Stimulated activated CD8-positive, alpha-beta memory T cell treated with anti-CD3 and anti-CD28 coated beads, Interleukin-15, amount 100 ng/mL, for 4 hours (primary cell): Measurements from ENCODE around the gene RAB38.

Source experiments
- DNase-seq, 2 donors: peaks; one replicate each; pipeline ENCODE4 v3.0.0-alpha.2; 2020; ENCODE audit warnings: low read depth in 2 of 2

Gene RAB38

DNA sequence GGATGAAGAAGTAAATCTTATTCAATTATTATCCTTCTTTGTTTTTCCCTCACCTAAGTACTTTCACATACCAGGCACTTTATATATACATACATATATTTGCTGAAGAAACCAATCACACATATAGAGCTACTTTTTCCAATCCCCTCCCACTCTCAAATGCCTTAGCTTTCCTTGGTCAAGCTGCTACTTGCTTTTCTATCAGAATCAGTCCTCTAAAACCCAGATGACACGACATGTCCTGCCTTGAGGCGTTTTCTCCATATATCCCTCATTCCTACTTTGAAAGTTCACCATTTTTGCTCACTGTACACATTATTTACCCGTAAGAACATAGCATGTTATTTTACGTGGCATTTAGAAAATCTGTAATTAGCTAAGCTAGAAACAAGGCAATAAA lies 5.4 kb downstream of the RAB38 start:
- DNase-seq = no peak

DNA sequence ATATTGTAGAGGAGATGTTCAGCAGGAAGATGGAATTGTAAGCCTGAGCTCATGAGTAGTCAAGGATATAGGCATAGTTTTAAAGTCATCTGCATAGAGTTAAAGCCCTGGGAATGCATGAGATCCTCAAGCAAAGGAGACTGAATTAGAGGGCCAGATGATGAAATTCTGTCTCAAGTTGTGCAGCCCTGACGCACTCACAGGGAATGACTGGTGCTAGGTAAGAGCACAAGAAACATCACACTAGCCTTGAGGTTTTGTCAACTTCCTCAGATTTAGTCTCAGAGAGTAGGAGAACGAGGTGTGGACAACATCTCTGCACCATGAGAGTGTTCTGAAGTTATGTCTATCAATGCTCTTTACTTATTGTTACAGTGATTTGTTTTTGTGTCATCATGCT lies 5.8 kb downstream of the RAB38 start:
- DNase-seq = no peak

DNA sequence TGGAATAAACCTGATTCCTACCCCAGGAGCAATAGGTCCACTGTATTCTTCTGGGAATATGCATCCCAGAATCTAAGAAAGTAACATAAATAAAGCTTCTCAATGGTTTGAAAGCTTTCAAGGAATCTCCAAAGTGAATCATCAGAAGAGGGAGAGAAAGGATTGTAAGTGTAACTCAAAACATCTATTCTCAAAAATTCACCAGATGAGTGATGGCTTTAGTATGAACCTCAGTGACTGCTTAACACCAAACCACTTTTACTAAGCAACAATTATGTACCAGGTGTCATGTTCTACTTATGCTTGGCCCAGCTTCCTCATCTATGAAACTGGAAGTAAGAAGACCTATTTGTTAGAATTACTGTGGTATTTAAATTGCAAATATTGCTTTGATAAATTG lies 7.4 kb downstream of the RAB38 start:
- DNase-seq = no peak

DNA sequence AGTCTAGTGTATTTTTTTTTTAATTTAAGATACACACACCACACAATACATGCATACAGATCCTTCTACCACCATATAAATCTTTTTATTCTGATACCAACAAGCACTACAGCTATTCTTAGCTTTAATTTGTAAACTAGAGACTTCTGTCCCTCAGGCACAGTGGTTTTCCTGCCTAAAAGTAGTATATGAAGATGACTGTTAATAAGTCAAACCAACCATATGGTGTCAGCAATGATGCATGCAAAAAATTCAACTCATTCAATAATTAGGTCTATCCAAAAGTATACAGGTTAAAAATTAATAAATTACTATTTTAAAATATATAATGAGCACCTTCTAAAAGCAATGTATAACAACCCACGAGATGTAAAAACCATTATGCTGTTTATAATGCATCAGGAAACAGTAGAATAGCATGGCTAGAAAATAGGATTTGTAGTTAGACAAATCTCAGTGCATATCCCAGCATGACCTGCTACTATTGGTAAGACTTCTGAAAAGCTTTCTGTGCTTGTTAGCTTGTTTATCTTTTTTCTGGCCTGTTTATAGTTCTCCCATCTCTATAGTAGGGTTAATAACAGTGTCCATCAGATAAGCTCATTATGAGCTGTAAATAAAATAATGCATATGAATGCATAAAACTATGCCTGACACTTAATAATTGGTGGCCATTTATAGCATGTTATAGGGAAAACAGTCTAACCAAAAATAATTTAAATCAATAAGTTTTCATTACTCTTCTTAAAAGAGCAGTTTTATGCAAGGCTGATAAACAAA lies 10.2 kb downstream of the RAB38 start:
- DNase-seq = no peak

DNA sequence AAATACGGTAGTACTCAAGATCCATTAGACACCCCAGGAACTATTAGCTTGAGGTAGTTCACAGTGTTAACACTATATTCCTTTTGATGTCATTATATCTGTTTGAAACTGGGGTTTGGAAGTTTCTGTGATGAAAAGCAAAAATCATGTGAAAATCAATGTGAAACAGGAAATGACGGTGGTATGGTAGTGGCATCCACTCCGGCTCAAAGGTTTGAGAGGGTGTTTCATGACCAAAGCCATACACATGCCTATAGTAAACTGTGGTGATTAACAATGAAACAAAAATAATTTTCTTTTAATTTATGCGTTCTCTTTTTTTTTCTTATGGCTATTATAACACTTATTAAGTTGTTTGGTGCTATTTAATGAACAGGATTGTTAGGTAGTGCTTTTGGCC lies 10.9 kb downstream of the RAB38 start:
- DNase-seq = no peak

DNA sequence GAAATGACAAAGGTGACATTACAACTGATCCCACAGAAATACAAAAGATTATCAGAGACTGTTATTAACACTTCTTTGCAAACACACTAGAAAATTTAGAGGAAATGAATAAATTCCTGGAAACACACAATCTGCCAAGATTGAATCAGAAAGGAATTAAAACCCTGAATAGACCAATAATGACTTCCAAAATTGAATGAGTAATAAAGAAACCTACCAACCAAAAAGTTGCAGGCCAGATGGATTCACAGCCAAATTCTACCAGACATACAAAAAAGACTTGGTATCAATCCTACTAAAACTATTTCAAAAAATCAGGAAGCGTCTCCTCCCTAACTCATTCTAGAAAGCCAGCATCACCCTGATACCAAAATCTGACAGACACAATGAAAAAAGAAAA lies 17.2 kb downstream of the RAB38 start:
- no peak for DNase-seq

DNA sequence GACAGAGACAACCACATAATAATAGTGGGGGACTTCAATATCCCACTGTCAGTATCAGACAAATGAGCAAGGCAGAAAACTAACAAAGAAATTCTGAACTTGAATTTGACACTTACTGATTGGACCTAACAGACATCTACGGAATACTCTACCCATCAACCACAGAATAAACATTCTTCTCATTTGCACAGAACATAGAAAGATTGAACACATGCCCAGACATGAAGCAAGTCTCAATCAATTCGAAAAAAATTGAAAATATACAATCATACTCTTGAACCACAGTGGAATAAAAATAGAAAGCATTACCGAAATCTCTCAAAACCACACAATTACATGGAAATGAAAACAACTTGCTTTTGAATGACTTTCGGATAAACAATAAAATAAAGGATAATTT lies 17.9 kb downstream of the RAB38 start:
- no peak for DNase-seq

DNA sequence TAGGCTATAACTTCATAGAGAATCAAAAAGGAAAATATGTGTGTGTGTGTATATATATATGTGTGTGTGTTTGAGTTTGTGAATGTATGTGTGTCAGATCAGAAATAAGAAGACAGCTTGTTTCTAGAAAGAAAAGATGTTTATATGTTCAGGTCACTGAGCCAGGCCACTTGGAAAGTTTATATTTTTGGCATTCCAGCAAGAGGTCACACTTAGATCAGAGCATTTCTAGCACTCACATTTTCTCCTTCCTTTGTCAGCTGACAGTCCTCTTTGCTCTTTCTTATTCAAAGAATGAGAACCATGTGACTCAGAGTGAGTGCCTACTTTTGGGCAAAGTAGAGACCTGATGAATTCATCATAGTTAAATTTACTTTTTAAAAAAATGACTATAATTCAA lies 22.9 kb downstream of the RAB38 start:
- no peak for DNase-seq

DNA sequence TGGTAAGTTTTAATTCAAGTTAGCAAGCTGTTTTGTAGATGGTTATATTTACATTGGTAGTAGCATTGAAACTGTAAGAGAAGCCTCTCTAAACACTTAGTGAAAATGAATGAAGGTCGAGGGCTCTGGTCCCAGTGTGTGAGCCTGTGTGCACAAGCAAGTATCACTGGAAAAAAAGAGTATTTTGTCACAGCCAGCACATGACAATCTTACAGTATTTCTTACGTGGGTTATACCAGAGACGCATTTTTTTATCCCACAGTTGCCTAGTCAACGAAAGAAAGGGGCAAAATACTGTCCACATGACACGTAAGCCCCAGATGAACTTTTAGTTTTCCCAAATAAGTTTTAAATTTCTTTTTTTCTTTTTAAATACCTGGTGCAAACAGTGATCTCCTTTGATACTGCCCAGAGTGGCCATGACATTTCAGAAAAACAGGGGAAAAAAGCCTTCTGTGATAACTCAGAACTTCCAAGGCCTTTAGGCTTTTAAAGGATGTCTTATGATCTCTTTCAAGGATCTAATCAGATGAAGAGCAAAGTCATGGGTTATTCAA lies 23.5 kb downstream of the RAB38 start:
- DNase-seq = no peak

DNA sequence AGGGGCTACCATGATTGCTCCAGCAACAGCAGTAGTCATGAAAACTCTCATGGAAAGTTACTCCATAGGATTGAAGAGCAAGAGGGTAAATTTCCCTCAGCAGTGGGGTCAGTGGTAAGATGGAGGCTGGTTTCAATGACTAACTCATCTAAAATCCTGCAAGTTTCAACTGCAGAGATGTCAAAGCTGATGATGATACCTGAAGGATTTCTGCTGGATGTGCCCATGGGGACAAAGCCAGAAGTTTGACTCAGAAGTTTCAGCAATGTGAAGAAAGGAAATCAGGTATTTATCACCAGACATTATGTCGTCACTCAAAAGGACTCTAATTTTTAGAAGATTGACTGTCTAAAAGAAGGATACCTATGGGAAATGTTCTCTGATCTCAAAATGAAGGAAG lies 29.1 kb downstream of the RAB38 start:
- no peak for DNase-seq

DNA sequence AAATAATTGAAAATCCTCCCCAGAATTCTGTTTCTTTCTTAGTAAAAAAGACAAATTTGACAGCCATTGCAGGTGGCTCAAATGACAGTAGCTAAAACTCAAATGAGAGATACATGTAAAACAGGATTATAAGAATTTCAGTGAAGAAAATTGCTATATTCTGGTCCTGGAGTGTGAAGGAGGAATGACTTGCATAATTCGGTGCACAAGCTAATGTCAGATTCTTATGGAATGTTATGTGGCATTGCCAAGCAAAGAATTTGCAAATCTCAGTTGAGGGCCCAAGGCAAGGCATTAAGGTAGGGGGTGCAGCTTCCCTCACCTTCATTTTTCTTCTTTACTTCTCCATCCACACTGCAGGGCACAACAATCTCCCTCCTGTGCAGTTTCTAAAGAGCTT lies 35.4 kb downstream of the RAB38 start:
- DNase-seq = no peak

DNA sequence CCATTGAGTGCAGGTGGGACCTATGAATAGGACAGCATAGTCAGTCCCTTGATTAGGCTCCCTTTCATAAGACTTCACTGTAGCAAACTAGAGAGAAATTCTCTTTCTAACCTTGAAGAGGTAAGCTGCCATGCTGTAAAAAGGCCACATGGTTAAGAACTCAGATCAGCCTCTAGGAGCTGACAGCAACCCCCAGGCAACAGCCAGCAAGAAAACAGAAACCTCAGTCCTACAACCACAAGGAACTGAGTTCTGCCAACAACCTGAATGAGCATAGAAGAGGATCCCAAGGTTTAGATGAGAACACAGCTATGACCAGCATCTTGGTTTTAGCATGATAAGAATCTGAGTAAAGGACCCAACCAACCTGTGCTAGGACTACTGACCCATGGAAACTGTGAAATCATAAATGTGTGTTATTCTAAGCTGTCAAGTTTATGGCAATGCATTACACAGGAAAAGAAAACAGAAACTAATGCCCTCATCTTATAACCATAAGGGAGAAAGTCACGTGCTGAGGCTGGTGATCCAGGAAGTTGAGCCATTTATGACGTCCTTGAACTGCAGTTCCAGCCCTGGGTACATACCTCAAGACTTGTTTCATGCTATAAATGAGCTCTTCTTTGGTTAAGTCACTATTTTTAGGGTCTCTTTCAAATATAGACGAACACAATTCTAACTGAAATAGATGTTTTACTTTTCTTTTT lies 43.3 kb downstream of the RAB38 start:
- DNase-seq = no peak

DNA sequence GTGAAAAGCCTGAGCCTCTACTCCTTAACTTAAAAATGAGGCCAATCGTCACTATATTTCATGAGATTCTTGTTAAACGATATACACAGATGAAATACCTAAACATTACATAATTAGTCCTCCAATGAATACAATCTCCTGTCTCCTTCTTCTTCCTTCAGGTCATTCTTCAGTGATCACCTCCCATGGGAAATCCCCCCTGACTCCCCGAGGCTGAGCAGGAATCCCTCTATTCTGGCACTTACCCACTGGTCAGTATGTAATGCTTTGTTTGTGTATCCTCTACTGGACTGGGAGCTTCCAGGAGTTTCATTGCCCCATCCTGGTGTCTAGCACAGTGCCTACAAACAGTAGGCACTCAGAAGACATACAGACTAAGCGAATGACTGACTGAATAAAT lies 52.3 kb downstream of the RAB38 start:
- DNase-seq = no peak

DNA sequence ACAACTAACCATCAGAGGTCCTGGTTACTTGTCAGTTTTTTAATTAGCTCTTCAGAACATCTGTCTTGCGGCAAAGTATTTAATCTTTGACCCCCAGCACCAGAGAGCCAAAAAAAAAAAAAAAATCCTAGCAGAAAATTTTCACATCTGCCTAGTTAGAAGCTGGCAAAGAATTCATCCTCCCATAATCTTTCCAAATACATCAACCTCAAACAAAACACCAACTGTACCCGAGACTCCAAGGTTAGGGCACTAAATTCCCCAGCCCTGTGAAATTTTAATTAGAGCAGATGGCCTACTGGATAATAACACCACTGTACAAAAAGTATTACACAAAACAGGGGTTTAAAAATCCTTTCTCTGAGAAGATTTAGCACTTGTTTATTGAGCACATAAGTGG lies 55.7 kb downstream of the RAB38 start:
- no peak for DNase-seq

DNA sequence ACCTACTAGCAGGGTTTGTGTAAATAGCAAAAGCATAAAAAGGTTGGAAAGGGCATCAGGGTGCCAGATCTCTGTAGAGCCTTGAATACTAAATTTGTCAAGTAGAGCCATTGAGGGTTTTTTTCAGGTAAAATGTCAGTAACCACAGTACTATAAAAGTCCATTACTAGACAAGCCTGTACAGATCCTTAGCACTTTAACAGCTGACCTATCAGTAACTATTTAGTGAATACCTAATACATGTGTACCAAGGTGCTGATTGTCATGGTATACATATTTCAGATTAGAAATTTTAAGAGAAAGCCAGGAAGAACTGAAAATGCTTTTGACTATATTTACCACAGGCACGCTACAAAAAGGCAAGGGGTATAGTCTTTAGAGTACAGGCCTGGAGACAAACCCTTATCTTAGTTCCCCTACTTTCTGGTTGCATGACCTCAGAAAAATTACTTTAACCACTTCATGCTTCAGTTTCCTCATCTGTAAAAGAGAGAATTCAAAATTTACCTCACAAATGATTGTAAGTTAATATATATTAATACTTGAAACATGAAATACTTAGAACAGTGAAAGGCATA lies 57.9 kb downstream of the RAB38 start:
- DNase-seq = no peak

DNA sequence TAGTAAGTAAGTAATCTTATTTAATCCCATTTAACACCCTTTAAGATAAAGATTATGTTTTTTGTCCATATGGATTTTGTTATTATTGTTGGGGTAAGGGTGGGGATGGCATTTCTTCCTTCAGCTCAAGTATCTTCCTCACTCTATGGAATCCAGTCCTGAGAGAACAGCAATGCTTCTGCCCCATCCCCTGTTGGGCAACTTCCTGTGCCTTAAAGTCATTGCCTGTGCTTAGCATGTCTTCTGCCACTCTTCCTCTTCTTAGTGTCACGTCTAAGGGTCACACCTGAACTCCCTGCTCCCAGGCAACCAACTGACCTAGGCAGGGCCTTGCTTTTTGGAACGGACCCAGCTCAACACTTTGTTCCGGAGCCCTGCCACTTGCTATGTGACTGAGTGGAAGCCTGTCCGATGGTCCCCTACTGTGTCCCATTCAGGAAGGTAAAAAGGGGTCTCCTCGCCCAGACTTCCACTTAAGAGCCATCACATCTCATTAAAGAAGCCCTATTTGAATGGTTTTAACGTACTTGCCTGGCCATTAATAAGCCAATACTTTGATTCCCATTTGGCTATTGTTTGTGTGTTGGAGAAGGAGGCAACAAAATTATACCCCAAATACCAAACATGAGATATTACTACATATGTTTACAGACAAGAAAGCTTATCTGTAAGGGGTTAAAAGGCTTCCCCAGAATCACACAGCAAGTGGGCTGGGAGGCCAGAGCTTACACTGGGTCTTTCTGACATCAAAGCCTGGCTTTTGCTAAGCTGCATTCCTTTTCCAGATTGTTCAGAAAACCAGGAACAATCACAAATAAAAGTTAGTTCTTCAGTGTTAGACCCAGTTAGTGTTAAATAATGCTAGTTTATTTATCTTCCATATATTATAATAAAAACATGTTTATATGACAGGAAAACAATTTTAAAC lies 59.2 kb downstream of the RAB38 start:
- DNase-seq = no peak

DNA sequence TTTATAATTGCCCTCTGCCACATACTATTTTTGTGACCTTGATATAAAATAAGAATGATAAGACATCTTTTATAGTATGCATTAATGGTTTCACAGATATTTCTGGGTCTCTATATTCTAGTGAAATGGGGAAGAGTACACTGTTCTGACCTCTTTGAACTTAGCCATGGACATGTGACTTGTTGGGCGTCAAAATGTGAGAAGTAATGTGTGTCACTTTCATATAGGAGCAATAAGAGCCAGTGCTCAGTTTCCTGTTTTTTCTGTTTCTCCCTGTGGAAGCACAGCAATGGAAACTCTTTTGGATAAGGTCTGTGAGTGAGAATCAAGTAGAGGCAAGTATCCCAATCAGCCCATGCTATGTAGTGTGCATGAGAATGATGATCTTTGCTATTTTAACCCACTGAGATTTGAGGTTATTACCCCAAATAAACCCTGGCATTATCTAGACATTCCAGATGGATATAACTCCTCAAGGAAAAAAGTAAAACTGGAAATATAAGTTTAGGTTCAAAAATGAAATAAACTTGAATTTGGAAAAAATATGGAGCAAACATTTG lies 60.7 kb downstream of the RAB38 start:
- no peak for DNase-seq

DNA sequence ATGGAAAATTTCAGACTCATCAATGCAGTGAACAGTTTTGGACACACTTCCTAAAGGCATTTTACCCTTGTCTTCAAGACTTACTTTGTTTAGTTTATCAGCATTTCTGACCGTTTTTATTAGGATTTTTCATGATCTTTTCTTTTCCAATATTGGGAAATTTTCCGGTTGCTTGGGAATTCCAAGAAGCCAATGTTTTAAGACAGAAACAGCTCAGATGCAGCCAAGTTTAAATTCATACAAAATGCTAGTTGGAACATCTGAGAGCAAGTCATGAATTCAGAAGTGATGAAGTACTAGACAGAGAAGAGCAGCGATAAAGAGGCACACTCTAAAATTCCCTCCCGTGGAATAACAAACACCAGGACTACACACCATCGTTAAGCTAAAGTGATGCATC lies 68.6 kb downstream of the RAB38 start:
- DNase-seq = no peak

DNA sequence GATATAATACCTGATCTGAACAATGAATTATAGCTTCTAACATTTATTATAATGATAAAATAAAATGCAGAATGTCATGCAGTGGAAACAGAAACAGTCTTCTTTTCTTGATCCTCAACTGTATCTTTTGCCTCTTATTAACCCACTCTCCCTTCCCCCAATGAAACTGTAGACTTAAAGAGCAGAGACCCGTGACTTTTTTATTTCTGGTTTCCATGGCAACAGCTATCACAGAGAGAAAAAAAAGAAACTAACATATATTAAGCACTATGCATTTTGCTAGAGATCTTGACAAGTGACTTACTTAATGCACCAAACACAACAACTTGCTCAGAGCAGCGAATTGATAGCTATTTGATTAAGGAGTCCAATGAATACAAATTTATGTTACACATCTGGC lies 69.3 kb downstream of the RAB38 start:
- no peak for DNase-seq

DNA sequence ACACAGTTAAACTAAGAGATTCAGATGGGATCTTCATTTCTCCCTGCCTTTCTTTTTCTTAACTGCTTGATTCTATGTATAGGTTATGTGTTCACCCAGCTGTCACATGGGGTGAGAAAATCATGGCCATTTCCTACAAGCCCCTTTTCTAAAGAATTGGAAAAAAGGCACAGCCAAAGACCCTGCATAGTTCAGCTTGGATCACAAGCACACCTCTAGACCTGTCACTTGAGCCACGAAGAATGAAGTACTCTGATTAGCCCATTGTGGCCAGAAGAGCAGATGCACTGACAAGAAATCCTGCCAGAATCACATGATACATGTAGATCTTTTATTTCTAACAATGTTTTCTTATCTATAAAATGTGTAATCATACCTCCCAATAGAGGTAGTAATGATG lies 69.7 kb downstream of the RAB38 start:
- no peak for DNase-seq

DNA sequence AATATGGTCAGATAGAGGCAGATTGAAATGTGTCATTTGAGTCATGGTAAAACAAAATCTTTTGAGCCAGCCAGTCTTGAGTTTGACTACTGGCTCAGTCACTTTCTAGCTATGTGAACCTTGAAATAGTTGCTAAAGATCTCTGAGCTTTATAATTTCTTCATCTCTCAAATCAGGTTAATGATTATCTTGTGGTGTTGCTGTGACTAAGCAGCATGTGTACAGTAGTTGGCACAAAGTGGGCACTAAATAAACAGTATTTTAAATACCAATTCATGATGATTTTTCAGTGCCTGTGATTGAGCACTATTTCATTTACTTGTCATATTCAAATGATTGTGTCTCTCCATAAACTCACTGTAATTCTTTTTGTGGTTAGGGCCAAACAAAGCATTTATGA lies 70.8 kb downstream of the RAB38 start:
- DNase-seq = no peak
